ENCODE measurements around the gene YIPF1. TPM values are rescaled to one million over a fixed set of nuclear protein-coding genes. Genes with fewer than 3 reads are reported as not detected.

The YIPF1 gene
- total RNA-seq, 1 experiment from 2014 or later: 21.1 TPM

DNA sequence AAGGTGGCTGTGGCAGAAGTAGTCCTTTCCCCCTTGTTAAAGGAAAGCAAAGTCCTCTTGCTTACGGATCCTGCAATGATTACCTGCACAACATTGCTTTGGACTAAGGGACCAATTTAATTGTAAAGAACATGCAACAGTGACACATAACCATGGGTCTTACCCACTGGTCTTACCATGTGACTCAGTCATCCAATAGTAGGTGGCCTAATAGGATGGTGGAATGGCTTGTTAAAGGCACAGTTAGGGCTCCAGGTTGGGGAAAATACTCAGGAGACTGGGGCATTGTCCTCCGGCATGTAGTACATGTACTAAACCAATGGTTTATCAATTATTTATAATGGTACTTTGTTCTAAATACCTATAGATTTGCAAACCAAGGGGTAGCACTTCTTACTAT is 2.1 kb upstream of the YIPF1 start:
- no peak for ATAC-seq
- Histone ChIP-seq H3K4me3 (ENCODE audit: low read length) (no peak overlapping the region), H3K27me3 (ENCODE audit: low read length) (no peaks in the 10 kb centered on the region), H3K36me3 (ENCODE audit: low read depth, low read length) (no peaks in the 10 kb centered on the region), H2AFZ (ENCODE audit: low read length) (no peak overlapping the region), H4K20me1 (ENCODE audit: low read length) (no peaks in the 10 kb centered on the region), H3K79me2 (ENCODE audit: low read length) (0 out of 2 replicates have a peak, but pooled peaks cover 3% of the 10 kb centered on the region), H3K4me2 (ENCODE audit: low read length) (no peak overlapping the region), H3K4me1 (ENCODE audit: insufficient read depth, low read length) (peaks cover 21% of the 10 kb centered on the region), H3K9me3 (ENCODE audit: low read length) (no peaks in the 10 kb centered on the region), H3K9me2 (replicated peaks; ENCODE audit: low read length) (no peaks in the 10 kb centered on the region), H3K27ac (ENCODE audit: low read length) (no peak overlapping the region), H3F3A (ENCODE audit: low read length, unreplicated experiment) (no peaks in the 10 kb centered on the region), H3K9ac (ENCODE audit: low read length) (no peak overlapping the region)
- POLR2A ChIA-PET (ENCODE audit: unreplicated experiment): no interaction called here
- CTCF ChIA-PET: no interaction called here
- no TSS peak for BruUV-seq (replicated peaks)
- TF ChIP-seq EZH2phosphoT487 (IDR thresholded peaks at IDR 0.05; ENCODE audit: borderline replicate concordance, low read length): no peak
- TF ChIP-seq, protein P1, sequence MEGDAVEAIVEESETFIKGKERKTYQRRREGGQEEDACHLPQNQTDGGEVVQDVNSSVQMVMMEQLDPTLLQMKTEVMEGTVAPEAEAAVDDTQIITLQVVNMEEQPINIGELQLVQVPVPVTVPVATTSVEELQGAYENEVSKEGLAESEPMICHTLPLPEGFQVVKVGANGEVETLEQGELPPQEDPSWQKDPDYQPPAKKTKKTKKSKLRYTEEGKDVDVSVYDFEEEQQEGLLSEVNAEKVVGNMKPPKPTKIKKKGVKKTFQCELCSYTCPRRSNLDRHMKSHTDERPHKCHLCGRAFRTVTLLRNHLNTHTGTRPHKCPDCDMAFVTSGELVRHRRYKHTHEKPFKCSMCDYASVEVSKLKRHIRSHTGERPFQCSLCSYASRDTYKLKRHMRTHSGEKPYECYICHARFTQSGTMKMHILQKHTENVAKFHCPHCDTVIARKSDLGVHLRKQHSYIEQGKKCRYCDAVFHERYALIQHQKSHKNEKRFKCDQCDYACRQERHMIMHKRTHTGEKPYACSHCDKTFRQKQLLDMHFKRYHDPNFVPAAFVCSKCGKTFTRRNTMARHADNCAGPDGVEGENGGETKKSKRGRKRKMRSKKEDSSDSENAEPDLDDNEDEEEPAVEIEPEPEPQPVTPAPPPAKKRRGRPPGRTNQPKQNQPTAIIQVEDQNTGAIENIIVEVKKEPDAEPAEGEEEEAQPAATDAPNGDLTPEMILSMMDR (conservative IDR thresholded peaks at IDR 0.05; ENCODE audit: low read depth, low read length): no peak
- intact Hi-C loops (cut with micrococcal nuclease): loop anchor here (2.0 kb wide), 1 partner anchor 53 kb away; the partner anchor contains the start of gene IFT25
- no peak for DNase-seq

DNA sequence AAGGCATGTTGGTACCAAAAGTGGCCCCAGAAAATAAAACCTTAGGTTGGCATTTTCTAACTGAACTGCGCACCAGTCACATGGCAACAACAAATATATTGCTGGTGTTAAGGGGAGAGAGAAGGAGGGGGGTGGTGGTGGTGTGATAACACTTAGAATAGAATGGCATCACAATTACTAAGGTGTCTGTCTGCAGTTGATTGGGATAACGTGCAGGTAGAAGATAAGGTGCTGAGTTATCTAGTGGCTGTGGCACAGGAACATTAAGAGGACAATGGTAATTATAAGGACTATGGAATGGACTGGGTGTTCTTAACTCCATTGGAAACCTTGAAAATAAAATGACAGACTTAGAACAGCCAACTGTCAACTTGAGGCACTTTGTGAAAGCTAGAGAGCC is 1.4 kb upstream of the YIPF1 start:
- intact Hi-C loops (cut with micrococcal nuclease): loop anchor here (2.0 kb wide), 1 partner anchor 54 kb away; the partner anchor contains the start of gene IFT25
- TF ChIP-seq, protein P1 (conservative IDR thresholded peaks at IDR 0.05; ENCODE audit: low read depth, low read length): no peak
- no peak for TF ChIP-seq EZH2 (IDR thresholded peaks at IDR 0.05; ENCODE audit: low read length, unreplicated experiment)
- TF ChIP-seq EZH2phosphoT487 (IDR thresholded peaks at IDR 0.05; ENCODE audit: borderline replicate concordance, low read length): no peak
- 0 out of 2 replicates have a peak, but pooled peaks cover 3% of the 10 kb centered on the region for H3K79me2 ChIP-seq (ENCODE audit: low read length)
- no peaks in the 10 kb centered on the region for H3K36me3 ChIP-seq (ENCODE audit: low read depth, low read length)
- H3F3A ChIP-seq (ENCODE audit: low read length, unreplicated experiment): no peaks in the 10 kb centered on the region
- no peaks in the 10 kb centered on the region for H4K20me1 ChIP-seq (ENCODE audit: low read length)
- no peak overlapping the region for H2AFZ ChIP-seq (ENCODE audit: low read length)
- no peak overlapping the region for H3K27ac ChIP-seq (ENCODE audit: low read length)
- no peaks in the 10 kb centered on the region for H3K9me3 ChIP-seq (ENCODE audit: low read length)
- ATAC-seq (no peak), DNase-seq (no peak)
- no peak overlapping the region for H3K4me3 ChIP-seq (ENCODE audit: low read length)
- no TSS peak for BruUV-seq (replicated peaks)
- POLR2A ChIA-PET (ENCODE audit: unreplicated experiment): no interaction called here
- CTCF ChIA-PET: no interaction called here
- H3K27me3 ChIP-seq (ENCODE audit: low read length): no peaks in the 10 kb centered on the region
- peaks cover 15% of the 10 kb centered on the region for H3K4me1 ChIP-seq (ENCODE audit: insufficient read depth, low read length)
- no peaks in the 10 kb centered on the region for H3K9me2 ChIP-seq (replicated peaks; ENCODE audit: low read length)
- no peak overlapping the region for H3K4me2 ChIP-seq (ENCODE audit: low read length)
- no peak overlapping the region for H3K9ac ChIP-seq (ENCODE audit: low read length)

DNA sequence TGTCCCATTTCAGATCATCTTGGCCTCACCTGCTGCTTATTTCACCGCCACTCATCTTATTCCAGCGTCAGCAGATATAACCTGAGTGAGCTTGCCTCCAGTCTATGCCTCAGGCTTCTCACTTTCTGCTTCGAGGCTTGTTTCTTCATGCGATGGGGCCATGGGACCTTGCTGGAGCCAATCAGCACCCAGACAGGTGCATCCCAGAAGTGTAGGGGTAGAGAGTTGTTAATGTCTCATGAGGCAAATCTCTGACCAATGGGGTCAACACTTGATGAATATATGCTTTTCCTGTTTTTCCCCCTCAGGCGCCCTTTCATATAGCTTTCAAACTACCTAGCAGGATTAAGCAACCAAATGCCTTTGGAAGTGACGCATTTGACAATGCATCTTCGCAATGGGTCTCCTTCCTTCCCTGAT is 935 bp upstream of the YIPF1 start:
- Histone ChIP-seq H3K4me1 (ENCODE audit: insufficient read depth, low read length) (peaks cover 15% of the 10 kb centered on the region), H3K27ac (ENCODE audit: low read length) (peak overlapping the region; percentile 30; the same call in 1 of the 2 replicates), H3K4me3 (ENCODE audit: low read length) (peak overlapping the region; percentile 94), H3K79me2 (ENCODE audit: low read length) (0 out of 2 replicates have a peak, but pooled peaks cover 3% of the 10 kb centered on the region), H3K27me3 (ENCODE audit: low read length) (no peaks in the 10 kb centered on the region), H3K9ac (ENCODE audit: low read length) (peak overlapping the region; percentile 78), H2AFZ (ENCODE audit: low read length) (peak overlapping the region; percentile 85), H3K9me2 (replicated peaks; ENCODE audit: low read length) (no peaks in the 10 kb centered on the region), H3K36me3 (ENCODE audit: low read depth, low read length) (no peaks in the 10 kb centered on the region), H3F3A (ENCODE audit: low read length, unreplicated experiment) (no peaks in the 10 kb centered on the region), H3K9me3 (ENCODE audit: low read length) (no peaks in the 10 kb centered on the region), H3K4me2 (ENCODE audit: low read length) (peak overlapping the region; percentile 88), H4K20me1 (ENCODE audit: low read length) (no peaks in the 10 kb centered on the region)
- ATAC-seq (no peak), DNase-seq (no peak)
- CTCF ChIA-PET: no interaction called here
- intact Hi-C loops (cut with micrococcal nuclease): loop anchor here (2.0 kb wide), 1 partner anchor 54 kb away; the partner anchor contains the start of gene IFT25
- TF ChIP-seq EZH2 (IDR thresholded peaks at IDR 0.05; ENCODE audit: low read length, unreplicated experiment): no peak
- TF ChIP-seq, protein P1 (conservative IDR thresholded peaks at IDR 0.05; ENCODE audit: low read depth, low read length): no peak
- no peak for TF ChIP-seq EZH2phosphoT487 (IDR thresholded peaks at IDR 0.05; ENCODE audit: borderline replicate concordance, low read length)
- no TSS peak for BruUV-seq (replicated peaks)
- POLR2A ChIA-PET (ENCODE audit: unreplicated experiment): interaction anchor here (1.3 kb wide), 1 partner anchor 55 kb away, joined by 7 read pairs; the partner anchor contains the start of gene IFT25

Measured in PC-3 (cell line).